ENCODE measurements around the gene ARHGAP6.
"Not testable (repeated sequence)": the region's sequence is repeated elsewhere in the genome, so short reads cannot be mapped to it uniquely, and the experiment has no call there.

ARHGAP6 gene

GRCh38 chrX:11131146-11131545, 534.6 kb downstream of the ARHGAP6 start:
- DNase-seq: no peak

GRCh38 chrX:11130136-11130535, 535.6 kb downstream of the ARHGAP6 start:
- no peak for DNase-seq

GRCh38 chrX:11129534-11130105, 536.1 kb downstream of the ARHGAP6 start:
- no peak for DNase-seq

GRCh38 chrX:11125060-11125459, 540.7 kb downstream of the ARHGAP6 start:
- no peak for DNase-seq

GRCh38 chrX:11124112-11124511, 541.6 kb downstream of the ARHGAP6 start:
- no peak for DNase-seq

- not testable (repeated sequence) for DNase-seq
These were observed 542.6 kb downstream of the ARHGAP6 start for GRCh38 chrX:11123087-11123486.

GRCh38 chrX:11119313-11119943, 546.3 kb downstream of the ARHGAP6 start:
- DNase-seq: no peak

- DNase-seq: no peak
These were observed 548.0 kb downstream of the ARHGAP6 start for GRCh38 chrX:11117745-11118144.

- DNase-seq: no peak
These were observed 552.0 kb downstream of the ARHGAP6 start for GRCh38 chrX:11113731-11114130.

GRCh38 chrX:11111947-11112346, 553.8 kb downstream of the ARHGAP6 start:
- DNase-seq: no peak

GRCh38 chrX:11111037-11111851, 554.5 kb downstream of the ARHGAP6 start, which contains the start of gene HCCS:
Gene HCCS, plus strand, starts transcription at chrX:11111332. Its CDS starts 729 bp downstream, at chrX:11112061.
- DNase-seq: peak; percentile 79 to 82

GRCh38 chrX:11109968-11110367, 555.8 kb downstream of the ARHGAP6 start:
- DNase-seq: no peak

- DNase-seq: no peak
These were observed 557.3 kb downstream of the ARHGAP6 start for GRCh38 chrX:11108253-11108941.

- no peak for DNase-seq
These were observed 560.6 kb downstream of the ARHGAP6 start for GRCh38 chrX:11105080-11105479.

GRCh38 chrX:11103751-11104150, 562.0 kb downstream of the ARHGAP6 start:
- DNase-seq: no peak

- DNase-seq: no peak
These were observed 562.7 kb downstream of the ARHGAP6 start for GRCh38 chrX:11103006-11103405.

GRCh38 chrX:11100281-11101035, 565.3 kb downstream of the ARHGAP6 start:
- no peak for DNase-seq

GRCh38 chrX:11099465-11099864, 566.3 kb downstream of the ARHGAP6 start:
- DNase-seq: no peak

GRCh38 chrX:11097933-11098332, 567.8 kb downstream of the ARHGAP6 start:
- no peak for DNase-seq

- DNase-seq: no peak
These were observed 575.9 kb downstream of the ARHGAP6 start for GRCh38 chrX:11089802-11090201.
